Keratinocyte (primary cell): ENCODE data around the gene PHF3. TPM values are rescaled to one million over a fixed set of nuclear protein-coding genes. Genes with fewer than 3 reads are reported as not detected.
A peak's percentile ranks its signal among the peaks of the same experiment; 100 is the strongest.

Experiments used
- DNase-seq: peaks from one replicate; pipeline ENCODE4 v3.0.0-alpha.2; 2011; ENCODE audit warnings: low read depth, missing footprints, low spot score
- FAIRE-seq: peaks from 2 replicates; lab custom pipeline; 2011; peaks lifted over from hg19 to GRCh38; lab: Jason Lieb, UNC
- H2AFZ ChIP-seq: 2 replicates; pipeline ENCODE4 v1.6.0; 2012; ENCODE audit warnings: low read length, control low read depth, inconsistent platforms; ENCODE audit not compliant: control insufficient read depth
- H3K27ac ChIP-seq: 2 replicates; pipeline ENCODE4 v1.5.1; 2011; ENCODE audit warnings: low read length; ENCODE audit not compliant: control insufficient read depth, insufficient read depth
- H3K27me3 ChIP-seq: 3 replicates; pipeline ENCODE4 v1.6.0; 2011; ENCODE audit warnings: low read length; ENCODE audit not compliant: control insufficient read depth, insufficient read depth; ENCODE audit errors: extremely low read depth
- H3K36me3 ChIP-seq, 2 experiments: 2 replicates in 1 of 2; 3 replicates in 1 of 2; pipeline ENCODE4 v1.5.1; 2011; ENCODE audit warnings: low read length in 2 of 2, mild to moderate bottlenecking in 1 of 2; ENCODE audit not compliant: control insufficient read depth in 2 of 2, insufficient read depth in 2 of 2; ENCODE audit errors: extremely low read depth in 1 of 2
- H3K4me1 ChIP-seq: 3 replicates; pipeline ENCODE4 v1.5.1; 2011; ENCODE audit warnings: low read length; ENCODE audit not compliant: control insufficient read depth, insufficient read depth; ENCODE audit errors: extremely low read depth
- H3K4me2 ChIP-seq: 3 replicates; pipeline ENCODE4 v1.6.0; 2011; ENCODE audit warnings: low read depth, low read length; ENCODE audit not compliant: control insufficient read depth, insufficient read depth; ENCODE audit errors: extremely low read depth
- H3K4me3 ChIP-seq, 3 experiments: fragments of 200-600 bp in 1 of 3; sonication (generic) in 1 of 3; 2 replicates in 2 of 3; 3 replicates in 1 of 3; pipeline ENCODE4 v1.5.1; 2011 to 2016; ENCODE audit warnings: low read length in 3 of 3, mild to moderate bottlenecking in 3 of 3, control low read depth in 2 of 3, inconsistent platforms in 1 of 3, low read depth in 1 of 3, mixed read lengths in 1 of 3, mixed run types in 1 of 3, moderate library complexity in 1 of 3; ENCODE audit not compliant: control insufficient read depth in 2 of 3, insufficient read depth in 2 of 3; ENCODE audit errors: extremely low read depth in 1 of 3
- H3K79me2 ChIP-seq: 2 replicates; pipeline ENCODE4 v1.6.0; 2012; ENCODE audit warnings: low read length; ENCODE audit not compliant: control insufficient read depth, insufficient read depth
- H3K9ac ChIP-seq: 3 replicates; pipeline ENCODE4 v1.6.0; 2011; ENCODE audit warnings: low read length; ENCODE audit not compliant: control insufficient read depth, insufficient read depth; ENCODE audit errors: extremely low read depth
- H3K9me1 ChIP-seq: 3 replicates; pipeline ENCODE4 v1.6.0; 2011; ENCODE audit warnings: low read length; ENCODE audit not compliant: control insufficient read depth, insufficient read depth; ENCODE audit errors: extremely low read depth
- H3K9me3 ChIP-seq: 2 replicates; pipeline ENCODE4 v1.5.1; 2012; ENCODE audit warnings: low read depth, low read length; ENCODE audit not compliant: control insufficient read depth
- H4K20me1 ChIP-seq: 3 replicates; pipeline ENCODE4 v1.6.0; 2011; ENCODE audit warnings: low read length; ENCODE audit not compliant: control insufficient read depth, insufficient read depth; ENCODE audit errors: extremely low read depth
- EZH2 ChIP-seq: IDR thresholded peaks from one replicate; pipeline ENCODE4 v1.6.1; 2012; ENCODE audit warnings: inconsistent platforms, mild to moderate bottlenecking, low read length, moderate library complexity
- dilution Hi-C: fragments of 300-500 bp; cut with MboI; formaldehyde crosslinking; loops from one replicate; pipeline ENCODE4 v1.7.0; 2020; ENCODE audit warnings: low sequenced_read_pairs; ENCODE audit not compliant: extremely low pct_ligation_motif_present
- polyA plus RNA-seq, 5 experiments: library from polyadenylated mRNA; depleted of rRNA in 3 of 5; stranded (reverse) in 3 of 5; stranded (forward) in 1 of 5; unstranded in 1 of 5; fragments of >200 nt; gene quantifications; 1 replicate in 1 of 5; 2 replicates in 3 of 5; 3 replicates in 1 of 5; pipeline versions ENCODE4 v1.2.1 to v1.2.3, GENCODE V29; 2011 to 2012; ENCODE audit warnings: missing spikeins in 2 of 5, low read depth in 1 of 5, low replicate concordance in 1 of 5
- TF ChIP-seq, protein P1 (sequence below), 3 experiments: IDR thresholded peaks in 1 of 3; conservative IDR thresholded peaks in 1 of 3; optimal IDR thresholded peaks in 1 of 3; 2 replicates in 2 of 3; 3 replicates in 1 of 3; pipeline versions ENCODE3 to v1.5.1; 2011; ENCODE audit warnings: low read length in 3 of 3, mild to moderate bottlenecking in 3 of 3, moderate library complexity in 2 of 3, control low read depth in 1 of 3, inconsistent platforms in 1 of 3; ENCODE audit not compliant: insufficient read depth in 2 of 3; ENCODE audit errors: extremely low read depth in 1 of 3

The PHF3 gene
- polyA plus RNA-seq, 1 donor (not counting 4 experiments of a cell fraction or from before 2014, with no cell fraction given) = 13.7 TPM

GRCh38 chr6:63597141-63598048 lies 38.2 kb upstream of the PHF3 start:
- Histone ChIP-seq H4K20me1 (no peaks in the 10 kb centered on the region), H3K79me2 (no peaks in the 10 kb centered on the region), H3K9me1 (no peaks in the 10 kb centered on the region), H3K27ac (no peak overlapping the region), H2AFZ (peak overlapping the region; percentile 100), H3K4me1 (peaks cover 11% of the 10 kb centered on the region), H3K27me3 (no peaks in the 10 kb centered on the region), H3K4me3 (peak overlapping the region; percentile 42 to 97 (median 88)), H3K9me3 (no peaks in the 10 kb centered on the region), H3K36me3 (no peaks in the 10 kb centered on the region), H3K9ac (no peak overlapping the region), H3K4me2 (peak overlapping the region; percentile 100)
- dilution Hi-C loops = no loop called here
- peak; percentile 9 for FAIRE-seq
- DNase-seq = no peak
- no peak for TF ChIP-seq EZH2
- TF ChIP-seq, protein P1, sequence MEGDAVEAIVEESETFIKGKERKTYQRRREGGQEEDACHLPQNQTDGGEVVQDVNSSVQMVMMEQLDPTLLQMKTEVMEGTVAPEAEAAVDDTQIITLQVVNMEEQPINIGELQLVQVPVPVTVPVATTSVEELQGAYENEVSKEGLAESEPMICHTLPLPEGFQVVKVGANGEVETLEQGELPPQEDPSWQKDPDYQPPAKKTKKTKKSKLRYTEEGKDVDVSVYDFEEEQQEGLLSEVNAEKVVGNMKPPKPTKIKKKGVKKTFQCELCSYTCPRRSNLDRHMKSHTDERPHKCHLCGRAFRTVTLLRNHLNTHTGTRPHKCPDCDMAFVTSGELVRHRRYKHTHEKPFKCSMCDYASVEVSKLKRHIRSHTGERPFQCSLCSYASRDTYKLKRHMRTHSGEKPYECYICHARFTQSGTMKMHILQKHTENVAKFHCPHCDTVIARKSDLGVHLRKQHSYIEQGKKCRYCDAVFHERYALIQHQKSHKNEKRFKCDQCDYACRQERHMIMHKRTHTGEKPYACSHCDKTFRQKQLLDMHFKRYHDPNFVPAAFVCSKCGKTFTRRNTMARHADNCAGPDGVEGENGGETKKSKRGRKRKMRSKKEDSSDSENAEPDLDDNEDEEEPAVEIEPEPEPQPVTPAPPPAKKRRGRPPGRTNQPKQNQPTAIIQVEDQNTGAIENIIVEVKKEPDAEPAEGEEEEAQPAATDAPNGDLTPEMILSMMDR (optimal IDR thresholded peaks at IDR 0.05 in 1 of 3, IDR thresholded peaks at IDR 0.05 in 1 of 3, conservative IDR thresholded peaks at IDR 0.05 in 1 of 3; ENCODE audit: extremely low read depth in 1 of 3, insufficient read depth in 2 of 3, low read length in 3 of 3) = no peak

DNA sequence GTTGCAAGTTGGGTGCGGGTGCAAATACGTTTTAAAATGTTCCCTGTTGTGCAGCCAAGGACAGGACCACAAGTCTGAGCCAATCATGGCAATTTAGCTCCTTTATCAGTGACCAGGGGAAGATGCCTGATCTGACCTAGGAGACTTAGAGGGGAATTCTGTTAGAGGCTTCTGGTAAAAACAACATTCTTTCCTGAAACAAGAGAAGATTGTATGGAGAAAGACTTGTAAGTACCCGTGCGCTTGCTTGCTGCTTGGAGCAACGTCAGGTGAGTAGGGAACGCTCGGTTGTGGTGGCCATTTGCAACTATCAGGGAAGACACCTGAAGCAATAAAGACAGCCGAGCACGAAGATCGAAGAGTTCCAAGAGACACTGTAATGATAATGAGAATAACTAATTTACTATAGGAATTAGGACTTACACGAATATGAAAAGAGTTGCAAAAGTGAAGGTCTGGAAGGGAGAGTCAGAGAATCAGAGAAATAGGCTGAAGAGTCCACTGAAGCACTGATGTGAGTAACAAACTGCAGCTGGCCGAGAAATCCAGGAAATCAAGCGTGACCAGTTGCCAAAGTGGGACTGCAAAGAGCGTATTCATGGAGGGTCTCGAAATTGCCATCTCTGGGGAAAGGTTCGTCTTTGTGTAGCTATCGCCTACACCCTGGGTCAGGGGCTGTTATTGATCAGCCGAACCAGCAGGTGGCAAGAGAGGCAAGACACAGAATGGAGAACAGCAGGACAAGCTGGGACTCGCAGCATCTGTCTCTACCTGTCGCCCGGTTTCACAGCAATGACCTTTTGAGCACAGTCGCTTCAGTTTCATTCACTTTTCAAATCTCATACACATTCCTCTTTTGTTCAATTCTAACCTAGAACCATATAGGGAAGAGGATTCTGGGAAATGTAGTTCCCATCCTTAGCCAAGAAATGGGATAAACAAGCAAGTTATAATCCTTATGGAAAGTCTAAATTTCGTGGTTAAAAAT lies 37.3 kb upstream of the PHF3 start:
- H4K20me1 ChIP-seq = no peaks in the 10 kb centered on the region
- no peaks in the 10 kb centered on the region for H3K27me3 ChIP-seq
- peaks cover 11% of the 10 kb centered on the region for H3K4me1 ChIP-seq
- H2AFZ ChIP-seq = peak overlapping the region; percentile 100
- peak overlapping the region; percentile 61 for H3K27ac ChIP-seq
- H3K9me1 ChIP-seq = no peaks in the 10 kb centered on the region
- H3K79me2 ChIP-seq = no peaks in the 10 kb centered on the region
- no peaks in the 10 kb centered on the region for H3K36me3 ChIP-seq
- FAIRE-seq = peak; percentile 89
- H3K9ac ChIP-seq = peak overlapping the region; percentile 70
- no peak for DNase-seq
- peak overlapping the region; percentile 42 to 97 (median 88) for H3K4me3 ChIP-seq
- TF ChIP-seq, protein P1 (optimal IDR thresholded peaks at IDR 0.05 in 1 of 3, IDR thresholded peaks at IDR 0.05 in 1 of 3, conservative IDR thresholded peaks at IDR 0.05 in 1 of 3; ENCODE audit: extremely low read depth in 1 of 3, insufficient read depth in 2 of 3, low read length in 3 of 3) = peak; percentile 87 to 96 (median 92)
- TF ChIP-seq EZH2 = no peak
- no peaks in the 10 kb centered on the region for H3K9me3 ChIP-seq
- peak overlapping the region; percentile 100 for H3K4me2 ChIP-seq
- dilution Hi-C loops = no loop called here
